Panc1 (cell line): ENCODE results near the gene PRUNE2.

Experiments
- CTCF ChIP-seq: fragments of 450-650 bp; IDR thresholded peaks from 2 replicates; pipeline ENCODE4 v1.5.1; 2017; ENCODE audit warnings: mild to moderate bottlenecking
- POLR2AphosphoS5 ChIP-seq: IDR thresholded peaks from 2 replicates; pipeline ENCODE4 v1.6.1; 2012; ENCODE audit warnings: mild to moderate bottlenecking, low read depth, low read length, moderate library complexity
- REST ChIP-seq, 2 experiments: IDR thresholded peaks; 2 replicates each; pipeline ENCODE4 v1.6.1; 2011 to 2012; ENCODE audit warnings: low read depth in 2 of 2, control low read depth in 1 of 2, low read length in 1 of 2, mild to moderate bottlenecking in 1 of 2, moderate library complexity in 1 of 2; ENCODE audit not compliant: insufficient read depth in 1 of 2
- SIN3A ChIP-seq: IDR thresholded peaks from 2 replicates; pipeline ENCODE4 v1.6.1; 2012; ENCODE audit warnings: low read depth, mild to moderate bottlenecking, low read length, moderate library complexity, borderline replicate concordance; ENCODE audit not compliant: insufficient read depth

GRCh38 chr9:76637416-76637815, 268.5 kb downstream of the PRUNE2 start:
- TF ChIP-seq CTCF (no peak), REST (IDR thresholded peaks at IDR 0.05; ENCODE audit: insufficient read depth in 1 of 2, low read depth in 2 of 2, low read length in 1 of 2) (no peak), POLR2AphosphoS5 (no peak), SIN3A (no peak)
